Omental fat pad (tissue), 4 donors: ENCODE measurements around the gene TRIO. TPM values are rescaled to one million over a fixed set of nuclear protein-coding genes. Genes with fewer than 3 reads are reported as not detected.

ENCODE experiments used
- ATAC-seq: fragments of 150-250 bp; one replicate; pipeline ENCODE4 v1.9.1; 2016; ENCODE audit warnings: mild to moderate bottlenecking, moderate library complexity; ENCODE audit not compliant: low FRiP score
- DNase-seq: peaks from one replicate; pipeline ENCODE4 v3.0.0-alpha.2; 2019; ENCODE audit warnings: low spot score
- total RNA-seq, 4 donors: library from RNA; depleted of rRNA; stranded (reverse); fragments of >200 nt; gene quantifications; one replicate each; pipeline ENCODE4 v1.1.0, GENCODE V29; 2016
- TF ChIP-seq, protein P1 (sequence below), 3 donors: fragments of 450-650 bp; IDR thresholded peaks; one replicate each; pipeline ENCODE4 v1.5.1; 2016 to 2017; ENCODE audit warnings: antibody characterized with exemption in 3 of 3, mild to moderate bottlenecking in 3 of 3, moderate library complexity in 2 of 3

The TRIO gene
- total RNA-seq, 4 donors from 2014 or later = 125 to 370 (median 193) TPM

DNA sequence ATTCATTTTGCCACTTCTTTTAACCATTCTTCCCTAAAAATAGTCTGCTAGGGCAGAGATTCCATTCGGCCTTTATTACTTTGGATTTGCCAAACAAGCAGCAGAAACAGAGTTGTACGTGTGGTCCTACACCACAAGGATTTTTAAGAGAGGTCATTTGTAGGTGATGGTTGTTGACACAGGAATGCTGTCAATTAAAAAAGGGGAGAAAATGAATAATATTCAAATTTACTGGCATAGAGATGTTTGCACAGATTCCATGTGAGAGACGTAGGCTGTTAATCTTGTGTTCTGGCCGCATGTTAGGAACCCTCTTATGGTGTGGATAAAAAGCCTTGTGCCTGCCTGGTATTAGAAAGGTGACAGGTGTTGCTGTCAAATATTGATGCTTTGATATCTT lies 34.9 kb downstream of the TRIO start:
- ATAC-seq = no peak
- TF ChIP-seq, protein P1, sequence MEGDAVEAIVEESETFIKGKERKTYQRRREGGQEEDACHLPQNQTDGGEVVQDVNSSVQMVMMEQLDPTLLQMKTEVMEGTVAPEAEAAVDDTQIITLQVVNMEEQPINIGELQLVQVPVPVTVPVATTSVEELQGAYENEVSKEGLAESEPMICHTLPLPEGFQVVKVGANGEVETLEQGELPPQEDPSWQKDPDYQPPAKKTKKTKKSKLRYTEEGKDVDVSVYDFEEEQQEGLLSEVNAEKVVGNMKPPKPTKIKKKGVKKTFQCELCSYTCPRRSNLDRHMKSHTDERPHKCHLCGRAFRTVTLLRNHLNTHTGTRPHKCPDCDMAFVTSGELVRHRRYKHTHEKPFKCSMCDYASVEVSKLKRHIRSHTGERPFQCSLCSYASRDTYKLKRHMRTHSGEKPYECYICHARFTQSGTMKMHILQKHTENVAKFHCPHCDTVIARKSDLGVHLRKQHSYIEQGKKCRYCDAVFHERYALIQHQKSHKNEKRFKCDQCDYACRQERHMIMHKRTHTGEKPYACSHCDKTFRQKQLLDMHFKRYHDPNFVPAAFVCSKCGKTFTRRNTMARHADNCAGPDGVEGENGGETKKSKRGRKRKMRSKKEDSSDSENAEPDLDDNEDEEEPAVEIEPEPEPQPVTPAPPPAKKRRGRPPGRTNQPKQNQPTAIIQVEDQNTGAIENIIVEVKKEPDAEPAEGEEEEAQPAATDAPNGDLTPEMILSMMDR (IDR thresholded peaks at IDR 0.05) = no peak
- no peak for DNase-seq

DNA sequence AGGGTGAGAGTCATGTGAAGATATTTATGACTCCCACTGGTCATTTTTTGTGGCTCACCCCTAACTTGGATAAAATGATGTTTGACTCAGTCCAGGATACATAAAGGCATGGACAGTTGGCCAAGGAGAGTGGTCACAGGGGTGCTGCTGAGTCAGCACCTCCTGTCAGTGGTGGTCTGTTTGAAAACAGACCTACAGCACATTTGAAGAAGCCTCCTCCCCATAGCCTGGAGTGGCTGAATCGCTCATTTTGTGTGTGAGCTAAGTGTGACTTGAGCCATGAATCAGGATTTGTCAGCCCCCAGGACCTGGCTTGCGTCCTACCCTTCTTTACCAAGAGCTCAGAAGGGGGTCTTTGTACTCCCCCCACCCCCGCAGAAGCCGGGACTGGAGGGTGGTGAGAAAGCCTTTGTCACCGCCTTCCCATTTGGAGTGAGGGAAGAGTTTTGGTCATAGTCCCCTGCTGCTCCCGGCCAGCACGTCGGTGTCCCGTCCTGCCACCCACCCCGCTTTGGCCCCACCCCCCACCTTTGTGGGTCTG lies 35.6 kb downstream of the TRIO start:
- DNase-seq (no peak), ATAC-seq (peak; percentile 60)
- TF ChIP-seq, protein P1 (IDR thresholded peaks at IDR 0.05) = no peak

DNA sequence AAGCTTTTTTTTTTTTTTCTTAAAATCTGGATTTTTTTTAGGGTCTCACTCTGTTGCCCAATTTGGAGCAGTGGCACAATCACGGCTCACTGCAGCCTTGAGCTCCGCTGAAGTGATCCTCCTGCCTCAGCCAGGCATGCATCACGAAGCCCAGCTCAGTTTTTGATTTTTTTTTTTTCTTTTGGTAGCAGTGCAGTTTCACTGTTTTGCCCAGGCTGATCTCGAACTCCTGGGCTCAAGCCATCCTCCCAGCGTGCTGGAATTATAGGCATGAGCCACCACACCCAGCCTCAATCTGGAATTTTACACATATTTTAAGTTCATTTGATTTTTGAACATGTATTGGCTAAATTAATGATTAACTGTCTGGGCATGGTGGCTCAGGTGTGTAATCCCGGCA lies 36.3 kb downstream of the TRIO start:
- DNase-seq = no peak
- ATAC-seq = no peak
- TF ChIP-seq, protein P1 (IDR thresholded peaks at IDR 0.05) = no peak

DNA sequence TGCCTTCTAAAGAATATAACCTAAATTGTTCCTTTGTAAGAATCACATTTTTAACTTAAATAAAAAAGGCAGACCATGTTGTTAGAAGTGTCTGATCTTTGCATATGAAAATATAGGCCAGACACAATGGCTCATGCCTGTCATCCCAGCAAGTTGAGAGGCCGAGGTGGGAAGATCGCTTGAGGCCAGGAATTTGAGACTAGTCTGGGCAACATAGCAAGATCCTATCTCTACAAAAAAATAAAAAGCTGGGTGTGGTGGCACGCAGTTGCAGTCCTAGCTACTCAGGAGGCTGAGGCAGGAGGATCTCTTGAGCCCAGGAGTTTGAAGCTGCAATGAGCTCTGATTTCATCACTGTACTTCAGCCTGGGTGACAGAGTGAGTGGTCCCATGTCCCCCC lies 37.3 kb downstream of the TRIO start:
- ATAC-seq (no peak), DNase-seq (no peak)
- TF ChIP-seq, protein P1 (IDR thresholded peaks at IDR 0.05) = no peak

DNA sequence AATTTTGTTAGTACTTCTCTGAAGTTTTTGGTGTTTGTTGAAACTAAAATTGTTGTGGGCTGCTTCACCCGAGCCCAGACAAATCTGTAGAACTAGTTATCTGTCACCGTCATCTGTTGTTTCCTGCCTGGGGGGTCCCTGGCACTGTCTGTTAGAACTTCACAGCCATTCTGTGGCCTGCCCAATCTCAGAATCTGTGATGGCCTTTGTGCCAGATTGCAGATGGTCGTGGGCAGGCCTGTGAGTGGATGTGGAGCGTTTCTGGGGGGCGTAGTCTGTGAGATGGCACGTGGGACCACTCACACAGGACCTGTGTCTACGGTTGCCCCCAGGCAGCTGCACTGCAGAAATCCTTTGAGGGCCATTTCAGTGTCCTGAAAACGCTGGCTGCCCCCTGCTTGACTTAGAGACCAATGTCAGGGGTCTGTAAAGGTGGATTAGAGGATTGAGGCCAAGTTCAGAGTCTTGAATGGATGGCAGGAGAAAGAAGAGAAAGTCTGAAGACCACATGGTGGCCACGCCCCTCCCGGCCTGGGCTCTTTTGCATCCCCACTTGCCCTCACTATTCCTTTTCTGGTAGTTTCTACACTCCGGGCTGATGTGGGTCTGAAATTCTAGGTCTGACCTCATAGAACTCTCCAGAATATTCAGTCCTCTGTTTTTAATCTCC lies 38.3 kb downstream of the TRIO start:
- TF ChIP-seq, protein P1 (IDR thresholded peaks at IDR 0.05) = no peak
- no peak for ATAC-seq
- no peak for DNase-seq

DNA sequence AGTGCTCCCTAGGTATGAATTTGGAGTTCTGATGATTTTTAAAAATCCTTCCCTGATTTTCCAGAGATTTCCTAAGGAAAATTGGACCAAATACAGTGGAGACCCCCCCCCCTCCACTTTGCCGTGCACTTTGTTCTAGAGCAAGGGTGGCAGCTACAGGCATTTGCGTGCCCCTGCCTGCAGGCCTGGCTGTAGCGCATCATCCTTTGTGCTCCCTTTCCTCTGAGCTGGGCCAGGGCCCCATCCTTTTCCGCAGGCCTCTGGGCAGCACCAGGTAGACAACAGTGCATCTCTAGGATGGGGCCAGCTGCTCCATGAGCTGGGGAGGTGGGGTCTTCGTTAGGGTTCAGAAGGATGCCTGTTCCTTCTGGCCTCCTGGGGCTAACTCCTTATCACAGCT lies 39.6 kb downstream of the TRIO start:
- DNase-seq (no peak), ATAC-seq (no peak)
- TF ChIP-seq, protein P1 (IDR thresholded peaks at IDR 0.05) = no peak
